VCaP (cell line): ENCODE measurements around the gene FTO.
A peak's percentile ranks its signal among the peaks of the same experiment; 100 is the strongest.

Source experiments
- H3K27ac ChIP-seq: fragments of 450-650 bp; 2 replicates; pipeline ENCODE4 v1.5.1; 2017
- CTCF ChIP-seq: fragments of 450-650 bp; conservative IDR thresholded peaks from 2 replicates; pipeline ENCODE4 v1.5.1; 2017; ENCODE audit warnings: mild to moderate bottlenecking, moderate library complexity

FTO gene

GRCh38 chr16:54040975-54041374 lies 337.0 kb downstream of the FTO start:
- TF ChIP-seq CTCF: no peak
- H3K27ac ChIP-seq: no peak overlapping the region

GRCh38 chr16:54048586-54049495 lies 344.9 kb downstream of the FTO start:
- no peak overlapping the region for H3K27ac ChIP-seq
- TF ChIP-seq CTCF: no peak

- H3K27ac ChIP-seq: no peak overlapping the region; the same call in 1 of the 2 replicates
- no peak for TF ChIP-seq CTCF
These were observed 345.9 kb downstream of the FTO start for GRCh38 chr16:54049591-54050458.

- H3K27ac ChIP-seq: peak overlapping the region; percentile 43
- TF ChIP-seq CTCF: no peak
These were observed 346.7 kb downstream of the FTO start for GRCh38 chr16:54050459-54051210.

GRCh38 chr16:54051821-54052220 lies 347.9 kb downstream of the FTO start:
- H3K27ac ChIP-seq: peak overlapping the region; percentile 43
- TF ChIP-seq CTCF: no peak

GRCh38 chr16:54052271-54052670 lies 348.3 kb downstream of the FTO start:
- H3K27ac ChIP-seq: no peak overlapping the region
- TF ChIP-seq CTCF: no peak
